ENCODE data around the gene ANAPC13.

GRCh38 chr3:134483195-134483900 lies 2.4 kb downstream of the ANAPC13 start:
- TF ChIP-seq FOXK2 (IDR thresholded peaks at IDR 0.05) (no peak), ATF7 (IDR thresholded peaks at IDR 0.05; ENCODE audit: low read depth) (no peak), CREB1 (IDR thresholded peaks at IDR 0.05; ENCODE audit: low read depth) (no peak)
